Fibroblast of skin of abdomen (primary cell): Measurements from ENCODE around the gene IGIP. TPM values are rescaled to one million over a fixed set of nuclear protein-coding genes. Genes with fewer than 3 reads are reported as not detected.

Experiments
- DNase-seq: peaks from one replicate; pipeline ENCODE4 v3.0.0-alpha.2; 2013
- polyA plus RNA-seq, 2 experiments: library from polyadenylated mRNA; unstranded; fragments of 120-200 nt; gene quantifications; one replicate each; pipeline ENCODE4 v1.2.1, GENCODE V29; 2013; ENCODE audit not compliant: insufficient read length in 2 of 2

IGIP gene
- polyA plus RNA-seq (2013, experiment 1 of 2; ENCODE audit: insufficient read length) = 4.0 TPM
- polyA plus RNA-seq (2013, experiment 2 of 2; ENCODE audit: insufficient read length) = 3.5 TPM

DNA sequence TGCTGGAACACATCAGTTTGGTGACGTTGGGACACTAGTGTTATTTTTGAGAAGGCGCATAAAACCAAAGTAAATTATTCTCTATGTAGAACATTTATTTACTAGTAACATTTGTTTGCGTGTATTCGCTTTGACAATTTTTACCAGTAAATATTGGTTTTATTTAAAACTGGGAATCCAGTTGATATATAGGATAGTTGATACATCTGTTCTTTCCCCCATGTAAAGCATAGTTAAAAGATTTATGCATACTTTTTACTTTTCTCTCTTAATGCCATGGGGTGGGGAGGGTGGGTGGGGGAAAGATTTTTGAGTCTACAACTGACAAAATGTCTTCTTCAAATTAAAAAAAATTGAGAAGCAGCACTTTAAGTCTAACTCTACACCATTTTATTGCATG is at the start of gene IGIP:
TSS of gene IGIP (plus strand) at position 301 of the 400 bp plus-strand sequence. CDS start 2,540 bp downstream, outside the sequence.
- DNase-seq = no peak

DNA sequence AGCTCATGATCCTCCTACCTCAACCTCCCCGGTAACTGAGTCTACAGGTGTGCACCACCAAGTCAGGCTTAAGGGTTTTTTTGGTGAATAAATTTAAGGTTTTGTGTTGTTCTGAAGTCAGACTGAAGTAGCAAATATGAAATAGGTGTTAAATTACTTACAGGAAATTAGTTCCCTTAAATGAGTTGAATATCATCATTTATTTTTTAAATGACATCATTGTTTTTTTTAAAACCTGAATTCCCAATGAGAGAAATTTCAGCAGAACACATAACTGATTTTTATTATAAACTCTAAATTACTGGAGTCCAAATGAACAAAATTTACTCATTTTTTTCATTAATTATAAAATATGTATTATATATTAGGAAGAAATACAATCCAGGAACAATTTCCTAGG is 49.6 kb upstream of the IGIP start:
- no peak for DNase-seq

DNA sequence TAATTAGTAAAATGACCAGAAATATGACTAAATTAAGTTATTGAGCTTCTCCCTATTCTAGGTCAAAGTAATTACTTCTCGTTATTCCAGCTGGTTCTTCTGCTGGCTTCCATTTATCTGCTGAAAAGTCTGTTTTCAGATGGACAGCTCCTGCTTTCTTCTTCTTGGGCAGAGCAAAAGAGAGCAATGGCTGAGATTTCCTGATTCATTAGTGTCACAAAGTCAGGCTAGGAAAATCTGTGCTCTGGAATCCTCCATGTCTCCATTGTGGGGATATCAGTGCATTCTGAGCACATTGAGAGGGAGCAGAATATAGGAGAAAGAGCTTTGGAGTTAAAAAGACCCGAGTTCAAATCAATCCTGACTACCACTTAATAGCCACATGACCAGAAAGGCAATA is 48.9 kb upstream of the IGIP start:
- no peak for DNase-seq

DNA sequence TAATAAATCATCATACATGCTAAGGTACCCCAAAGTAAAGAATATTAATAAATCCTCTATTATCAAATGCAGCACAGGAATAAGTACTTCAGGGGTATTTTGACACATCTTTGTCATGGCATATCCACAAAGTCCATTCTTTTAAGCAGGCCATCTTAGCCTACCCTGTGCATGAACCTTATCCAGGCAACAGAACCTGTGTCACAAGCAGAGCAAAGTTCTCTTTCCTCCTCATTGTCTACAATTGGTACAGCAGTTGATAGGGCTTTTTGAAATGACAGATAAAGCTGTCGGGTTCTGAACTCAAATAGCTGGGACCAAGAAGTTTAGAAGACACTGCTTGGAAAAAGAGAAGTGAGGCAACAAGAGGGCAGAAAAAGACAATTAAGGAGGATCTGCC is 42.6 kb upstream of the IGIP start:
- DNase-seq = no peak

DNA sequence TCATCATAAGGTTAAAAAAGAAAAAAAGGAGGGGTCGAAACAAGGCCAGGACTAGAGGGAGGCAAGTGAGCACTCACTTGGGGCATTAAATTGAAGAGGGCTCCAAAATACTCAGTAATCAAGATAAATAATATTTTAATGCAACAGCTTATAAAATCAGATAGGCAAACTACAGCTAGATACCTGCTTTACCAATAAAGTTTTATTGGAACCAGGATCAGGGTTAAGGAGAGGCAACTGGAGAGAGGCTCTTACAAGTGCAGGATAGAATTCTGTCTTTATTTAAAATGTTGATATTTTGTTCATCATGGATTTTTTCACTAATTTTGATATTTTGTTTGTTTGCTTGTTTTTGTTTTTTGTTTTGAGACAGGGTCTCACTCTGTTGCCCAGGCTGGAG is 42.1 kb upstream of the IGIP start:
- no peak for DNase-seq

DNA sequence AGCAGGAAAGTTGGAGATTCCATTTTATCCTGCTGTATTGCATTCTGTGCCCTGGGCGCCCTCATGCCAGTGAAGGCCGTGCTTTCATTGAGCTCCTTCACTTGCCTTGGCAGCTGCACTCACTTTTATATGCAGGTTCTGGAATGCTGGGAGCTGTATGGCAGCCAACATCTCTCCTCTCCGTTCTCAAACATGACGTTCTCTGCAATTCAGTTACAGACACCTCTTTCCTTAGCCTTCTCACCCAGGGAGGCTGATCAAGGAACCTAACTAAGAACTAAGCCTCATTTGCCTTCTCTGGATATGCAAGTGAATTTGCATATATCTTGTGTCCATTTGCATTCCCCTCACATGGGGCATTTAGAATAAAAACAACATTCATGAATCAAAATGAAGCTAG is 41.2 kb upstream of the IGIP start:
- no peak for DNase-seq

DNA sequence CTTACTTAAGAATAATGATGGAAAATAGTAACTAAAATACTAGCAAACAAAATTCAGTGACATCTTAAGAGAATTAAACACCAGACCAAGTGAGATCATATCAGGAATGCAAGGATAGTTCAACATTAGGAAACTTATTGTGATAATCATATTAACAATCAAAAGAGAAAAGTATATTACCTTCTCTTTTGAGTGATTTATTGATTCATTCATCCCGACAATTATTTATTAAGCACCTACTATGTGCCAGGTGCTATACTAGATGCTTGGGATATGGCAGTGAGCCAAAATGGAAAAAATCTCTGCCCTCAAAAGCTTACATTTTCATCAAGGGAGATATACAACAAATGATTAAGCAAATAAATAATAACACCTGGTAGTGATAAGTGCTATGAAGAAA is 35.5 kb upstream of the IGIP start:
- no peak for DNase-seq

DNA sequence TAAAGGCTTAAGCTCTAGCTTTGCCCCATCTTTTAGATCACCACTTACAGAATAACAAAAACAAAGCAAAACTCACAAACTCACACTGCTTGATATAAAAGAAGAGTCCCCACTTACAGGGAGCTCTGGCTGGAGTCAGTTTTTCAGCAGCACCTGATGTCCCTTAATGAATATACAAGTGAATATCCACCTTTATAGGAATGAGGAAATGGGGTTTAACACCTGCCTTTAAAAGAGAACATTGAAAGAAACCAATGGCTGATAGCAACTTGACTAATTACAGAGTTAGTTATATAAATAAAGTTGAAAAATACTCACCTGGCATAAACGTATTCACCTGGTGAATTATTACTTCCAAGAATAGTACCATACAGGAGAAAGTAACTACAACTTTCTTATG is 32.6 kb upstream of the IGIP start:
- DNase-seq = no peak

DNA sequence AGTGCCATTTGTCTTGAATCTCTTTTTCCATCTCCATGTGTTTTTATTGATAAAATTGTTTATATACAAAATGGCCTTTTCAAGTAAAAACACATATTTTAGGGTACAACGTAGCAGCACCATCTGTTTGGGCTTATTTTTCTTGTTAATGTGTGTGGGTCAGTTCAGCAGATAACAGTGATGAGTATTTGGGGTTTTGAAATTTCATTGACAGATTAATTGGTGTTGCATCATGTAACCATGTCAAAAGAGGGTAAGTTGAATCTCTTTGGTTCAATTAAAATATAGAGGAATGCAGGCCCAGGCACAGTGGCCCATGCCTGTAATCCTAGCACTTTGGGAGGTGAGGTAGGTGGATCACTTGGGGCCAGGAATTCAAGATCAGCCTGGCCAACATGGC is 31.9 kb upstream of the IGIP start:
- no peak for DNase-seq

DNA sequence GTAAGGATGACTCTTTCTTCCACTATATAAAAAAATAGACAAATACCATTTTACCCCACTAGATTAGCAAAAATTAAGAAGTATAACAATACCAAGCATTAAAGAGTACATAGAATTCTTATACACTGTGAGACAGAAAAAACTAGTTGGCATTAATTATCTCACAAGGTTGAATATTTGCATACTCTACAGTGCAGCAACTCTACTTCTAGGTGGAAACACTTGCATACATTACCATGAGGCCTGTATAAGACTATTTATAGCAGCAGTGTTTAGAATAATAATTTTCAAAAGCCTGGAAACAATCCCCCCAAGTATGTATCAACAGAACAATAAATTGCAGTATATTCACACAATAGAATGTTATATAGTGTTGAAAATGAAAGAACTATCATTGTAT is 30.8 kb upstream of the IGIP start:
- DNase-seq = no peak

DNA sequence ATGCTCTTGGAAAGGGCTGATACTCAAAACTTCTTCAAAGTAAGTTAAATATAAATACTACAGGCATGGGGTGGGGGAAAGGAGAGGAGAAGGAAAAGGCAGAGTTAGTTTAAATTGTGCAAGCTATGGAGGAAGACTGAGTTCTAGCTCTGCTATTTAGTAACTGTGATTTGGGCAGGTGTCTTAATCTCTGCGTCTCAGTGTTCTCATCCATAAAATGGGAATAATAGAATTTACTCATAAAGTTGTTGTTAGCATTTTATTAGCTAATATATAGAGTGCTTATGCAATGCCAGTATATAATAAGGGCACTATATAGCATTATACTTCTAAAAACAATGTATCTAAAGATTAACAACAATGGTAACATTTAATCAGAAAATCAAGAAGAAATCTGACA is 24.6 kb upstream of the IGIP start:
- no peak for DNase-seq

DNA sequence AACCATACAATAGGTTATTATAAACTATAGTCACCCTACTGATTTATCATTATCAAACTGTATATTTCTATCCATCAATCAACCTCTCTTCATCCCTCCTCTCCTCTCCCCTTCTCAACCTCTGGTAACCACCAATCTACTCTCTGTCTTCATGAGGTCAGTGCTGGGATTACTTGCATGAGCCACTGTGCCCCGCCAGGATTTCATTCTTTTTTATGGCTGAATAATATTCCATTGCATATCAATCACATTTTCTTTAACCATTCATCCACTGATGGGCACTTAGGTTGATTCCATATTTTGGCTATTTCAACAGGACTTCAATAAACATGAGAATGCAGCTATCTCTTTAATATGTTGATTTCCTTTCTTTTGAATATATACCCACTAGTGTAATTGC is 22.6 kb upstream of the IGIP start:
- DNase-seq = no peak

DNA sequence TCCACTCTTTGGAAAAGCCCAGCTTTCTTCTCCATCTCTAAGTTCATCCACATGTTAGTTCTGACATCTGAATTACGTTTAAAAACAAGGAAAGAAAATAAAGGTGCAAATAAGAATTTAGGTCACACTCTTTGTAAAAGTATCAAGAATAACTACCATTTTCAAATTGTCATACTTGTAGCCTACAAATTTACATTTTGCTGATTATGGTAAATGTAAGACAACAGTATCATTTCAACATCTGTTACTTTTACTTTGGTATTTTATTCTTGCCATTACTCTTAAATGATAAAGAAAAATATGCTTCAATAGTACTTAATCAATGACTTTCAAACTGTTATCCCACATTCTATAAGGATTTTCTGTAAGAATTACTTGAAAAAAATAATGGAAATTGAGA is 21.6 kb upstream of the IGIP start:
- DNase-seq = no peak

DNA sequence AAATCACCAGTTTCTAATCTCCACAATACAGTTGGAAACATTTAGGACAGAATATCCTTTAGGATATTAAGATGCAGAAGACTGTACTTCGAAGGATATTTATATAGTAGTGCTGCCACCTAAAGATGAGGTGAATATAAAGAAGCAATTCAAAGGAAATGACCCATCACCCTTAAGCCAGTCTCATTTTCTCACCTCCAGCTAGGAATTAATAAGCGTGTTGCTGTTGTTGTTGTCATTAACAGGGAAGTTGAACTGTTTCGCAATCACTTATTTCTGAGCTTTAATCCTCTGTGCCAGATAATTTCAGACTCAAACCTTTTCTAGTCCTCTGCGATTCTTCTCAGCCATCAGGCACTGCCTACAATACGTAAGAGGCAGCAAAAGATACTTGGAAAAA is 19.6 kb upstream of the IGIP start:
- no peak for DNase-seq

DNA sequence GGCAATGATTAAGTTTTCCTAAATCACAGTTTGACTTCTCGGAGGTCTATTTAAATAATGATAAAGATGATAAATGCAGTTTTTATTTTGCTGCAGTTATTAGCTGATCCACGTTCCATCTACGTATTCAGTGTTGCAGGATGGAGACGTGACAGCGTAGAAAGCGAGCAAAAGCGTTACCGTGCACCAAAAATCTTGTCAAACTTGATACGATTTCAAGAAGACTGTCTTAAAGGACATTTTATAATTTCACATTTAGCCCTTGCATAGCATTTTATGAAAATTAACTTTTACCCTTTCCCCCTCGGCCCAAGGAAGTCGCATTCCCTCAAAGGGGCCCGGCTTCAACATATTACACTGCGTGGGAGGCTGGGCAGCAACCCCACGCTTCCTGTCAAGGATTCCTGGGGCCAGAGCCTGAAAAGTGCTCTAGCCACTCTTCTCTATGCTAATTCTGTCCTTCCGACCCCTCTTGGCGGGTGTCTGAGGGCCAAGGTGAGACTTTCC is 18.9 kb upstream of the IGIP start:
- DNase-seq = no peak

DNA sequence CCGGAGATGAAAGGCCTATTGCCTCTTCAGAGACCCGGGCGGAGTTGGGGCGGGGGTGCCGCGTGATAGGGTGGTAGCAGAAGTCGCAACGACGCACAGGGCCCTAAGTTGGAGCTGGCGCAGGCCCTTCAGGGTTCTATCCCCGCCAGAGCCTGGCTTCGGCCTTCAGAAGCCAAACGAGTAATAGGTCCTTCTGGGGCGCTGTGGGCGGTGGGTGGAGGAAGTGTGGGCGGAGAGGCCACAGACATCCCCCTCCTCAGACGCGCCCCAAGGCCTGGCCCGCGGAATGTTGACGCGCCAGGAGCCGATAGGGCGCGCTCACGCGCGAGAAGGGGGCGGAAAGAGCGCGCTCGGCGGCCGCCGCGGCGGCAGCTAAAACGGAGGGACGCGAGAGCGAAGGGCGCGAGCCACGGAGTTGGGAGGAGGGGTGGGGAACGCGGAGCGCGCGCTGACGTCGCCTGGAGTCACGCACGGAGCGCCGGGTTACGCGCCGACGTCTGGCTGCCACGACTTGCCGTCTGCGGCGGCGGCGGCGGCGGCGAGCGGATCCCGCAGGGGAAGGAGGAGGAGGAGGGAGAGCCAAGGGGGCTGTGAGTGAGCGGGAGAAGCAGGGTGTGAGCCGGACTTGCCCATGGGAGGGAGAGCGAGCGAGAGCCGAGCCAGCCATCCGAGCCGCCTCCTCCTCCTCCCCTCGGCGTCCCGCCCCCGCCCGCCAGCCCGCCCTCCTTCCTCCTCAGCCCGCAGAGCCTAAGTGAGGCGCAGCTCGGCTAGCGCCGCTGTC is 18.2 kb upstream of the IGIP start:
- DNase-seq = peak; percentile 93

DNA sequence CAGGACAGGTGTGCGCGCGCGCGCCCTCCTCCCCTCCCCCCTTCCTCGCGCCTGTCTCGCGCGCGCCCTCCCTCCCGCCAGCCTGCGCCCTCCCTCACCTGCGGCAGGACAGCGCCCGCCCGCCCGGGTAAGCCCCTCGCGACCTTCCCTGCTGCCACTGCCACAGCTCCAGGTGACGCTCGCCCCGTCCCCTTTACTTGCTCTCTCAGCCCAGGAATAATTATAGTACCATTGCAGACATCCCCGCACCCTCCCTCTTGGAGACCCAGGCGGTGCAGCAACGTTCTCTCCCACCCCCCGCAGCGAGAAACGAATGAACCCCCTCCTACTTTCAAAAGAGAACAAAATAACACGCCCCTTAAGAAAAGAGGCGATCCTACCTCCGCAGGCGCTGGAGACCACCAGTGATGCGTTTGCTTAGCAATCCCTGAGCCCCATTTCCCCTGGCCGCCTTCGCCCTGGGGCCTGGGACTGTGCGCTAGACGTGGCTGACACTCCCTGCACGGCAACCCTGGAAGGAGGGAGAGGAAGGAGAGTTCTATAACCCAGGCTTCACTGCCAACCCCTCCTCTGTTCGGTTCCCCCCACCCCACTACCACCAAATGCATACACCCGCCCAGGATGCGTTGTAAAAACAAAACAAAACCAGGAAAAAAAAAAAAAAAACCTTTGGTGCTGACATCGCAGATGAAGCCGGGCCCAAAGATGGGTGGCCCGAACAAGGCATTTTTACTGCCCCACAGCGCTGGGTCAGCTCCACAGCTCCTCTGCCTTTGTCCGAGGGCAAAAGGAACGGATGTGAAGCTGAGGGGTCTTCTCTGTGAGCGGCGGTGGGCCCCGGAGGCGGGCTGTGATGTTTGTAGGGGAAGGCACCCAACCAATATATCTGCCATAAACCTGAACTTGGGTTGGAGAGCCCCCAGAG is 17.4 kb upstream of the IGIP start:
- no peak for DNase-seq

DNA sequence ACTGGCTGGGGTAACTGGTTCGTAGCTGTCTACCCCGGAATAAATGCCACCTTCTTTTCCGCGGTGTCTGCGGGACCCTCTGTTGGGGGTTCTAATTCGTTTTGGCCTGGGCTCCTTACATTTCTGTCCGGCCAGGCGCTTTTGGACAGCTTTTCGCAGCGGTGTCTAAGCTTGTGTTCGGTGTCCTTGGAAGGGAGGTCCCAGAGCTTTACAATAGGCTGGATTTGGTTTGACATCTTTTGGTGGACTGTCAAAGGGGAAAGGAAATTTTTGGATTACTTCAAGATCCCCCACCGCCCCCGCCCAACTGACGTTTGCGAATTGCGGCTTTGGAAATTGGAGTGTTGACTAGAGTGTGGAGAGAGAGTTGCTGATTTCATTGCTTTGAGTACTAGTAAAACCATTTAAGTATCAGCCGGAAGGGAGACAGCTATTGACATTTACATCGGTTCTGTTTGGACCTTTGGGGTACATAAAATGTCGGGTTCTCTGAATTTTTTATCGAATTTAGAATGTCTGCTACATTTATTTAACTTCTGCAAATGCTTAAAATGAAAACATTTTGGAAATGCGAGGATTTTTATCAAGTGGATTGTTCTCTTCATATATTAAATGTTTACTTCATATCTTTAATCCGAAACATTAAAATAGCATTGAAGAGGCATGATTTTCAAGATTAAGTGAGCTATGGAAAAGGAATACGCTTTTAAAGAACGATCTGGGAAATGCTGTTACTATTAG is 16.5 kb upstream of the IGIP start:
- no peak for DNase-seq

DNA sequence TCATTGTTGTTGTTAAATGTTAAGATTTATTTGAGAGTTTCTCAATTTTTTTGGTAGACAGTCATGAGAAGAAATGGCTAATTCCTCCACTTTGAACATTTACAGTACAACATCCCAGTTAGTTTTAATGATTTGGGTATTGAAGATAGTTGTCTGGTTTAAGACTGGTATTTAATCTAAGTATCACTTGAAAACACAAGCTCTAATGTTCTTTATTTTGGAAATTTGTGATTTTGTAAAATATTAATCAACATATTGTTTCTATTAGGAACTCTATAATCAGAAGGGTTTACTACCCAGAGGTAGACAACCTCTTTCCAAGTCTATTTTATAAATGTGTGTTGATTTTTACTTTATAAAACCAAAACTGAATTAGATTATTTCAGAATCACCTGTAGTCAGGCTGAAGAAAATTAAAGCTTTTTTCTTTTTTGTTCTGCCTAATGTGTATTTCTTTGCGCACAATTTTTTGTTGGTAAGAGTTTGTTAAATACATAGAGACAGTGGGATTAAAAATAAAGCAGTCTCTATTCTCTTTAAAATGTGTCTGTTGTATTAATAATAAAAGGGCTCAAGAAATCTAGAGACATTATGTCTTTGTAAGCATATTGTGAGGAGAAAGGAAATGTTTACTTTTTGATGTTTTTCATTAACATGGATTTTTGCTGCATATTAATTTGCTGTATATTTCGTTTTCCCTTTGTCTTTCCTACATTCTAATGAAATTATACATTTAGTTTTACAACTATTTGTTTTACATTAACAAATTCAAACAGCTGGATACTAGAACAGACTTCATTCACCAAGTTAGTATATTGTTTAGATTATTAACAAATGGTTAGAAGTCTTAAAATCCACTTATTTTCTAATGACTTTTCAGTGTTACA is 15.7 kb upstream of the IGIP start:
- no peak for DNase-seq

DNA sequence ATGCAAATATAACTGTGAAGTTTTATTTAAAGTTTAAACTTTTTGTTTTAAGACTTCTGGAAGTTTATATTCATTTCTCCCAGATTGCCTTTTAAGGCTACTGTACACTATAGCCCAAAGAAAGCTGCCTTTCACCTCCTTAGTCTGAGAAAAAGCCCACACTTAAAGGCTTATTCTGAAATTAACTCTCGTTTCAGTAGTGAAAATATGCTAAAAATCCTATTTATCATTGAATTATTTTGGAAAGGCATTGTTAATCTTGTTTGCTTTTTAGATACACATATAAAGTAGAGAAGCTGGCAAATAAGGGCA is 15.1 kb upstream of the IGIP start:
- no peak for DNase-seq

DNA sequence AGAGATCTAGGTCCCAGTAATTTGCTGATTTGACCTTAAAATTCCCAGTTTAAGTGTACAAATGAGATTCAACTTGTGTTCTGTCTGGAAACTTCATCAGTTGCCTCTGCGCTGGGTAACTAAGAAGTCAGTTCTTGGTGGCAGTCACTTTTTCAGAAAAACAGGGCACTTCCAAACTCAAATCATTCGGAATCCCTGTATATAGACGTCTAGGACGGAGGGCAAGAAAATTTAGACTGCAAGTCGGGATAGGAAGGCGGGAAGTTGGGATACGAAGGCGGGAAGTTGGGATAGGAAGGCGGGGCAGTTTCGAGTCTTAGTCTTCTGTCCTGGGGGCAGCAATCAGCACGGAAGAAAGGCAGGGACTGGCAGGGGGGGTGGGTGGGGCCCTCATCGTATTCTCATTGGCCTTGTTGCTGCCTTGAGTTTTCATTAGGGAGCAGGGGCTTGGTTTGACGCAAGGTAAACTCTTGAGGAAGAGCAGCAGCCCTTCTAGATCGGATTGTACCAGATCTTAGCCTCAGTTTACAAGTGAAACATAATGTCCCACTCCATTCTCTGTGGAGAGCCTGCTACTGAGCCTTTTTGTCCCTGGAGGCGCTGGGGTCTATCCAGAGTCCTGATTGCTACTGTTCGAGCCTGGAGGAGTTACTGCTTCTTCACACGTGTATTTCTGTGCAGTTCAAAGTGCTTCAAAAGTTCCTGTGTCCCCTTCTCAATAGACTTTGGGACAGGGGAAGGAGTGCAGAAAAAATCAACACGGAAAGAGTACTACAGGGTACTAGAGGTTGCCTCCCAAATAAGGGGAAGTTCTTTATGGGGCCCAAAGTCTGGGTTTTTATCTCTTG is 14.5 kb upstream of the IGIP start:
- DNase-seq = no peak
